Coronary artery (tissue), 2 donors: ENCODE measurements around the gene MAGI2.

Experiments
- DNase-seq: peaks from one replicate; pipeline ENCODE4 v3.0.0-alpha.2; 2017; ENCODE audit warnings: low spot score
- H3K27ac ChIP-seq, 2 donors: fragments of 200-600 bp; sonication (generic); one replicate each; pipeline ENCODE4 v1.5.1; 2016 to 2019
- H3K4me3 ChIP-seq: fragments of 200-600 bp; sonication (generic); 2 replicates; pipeline ENCODE4 v1.5.1; 2016; ENCODE audit warnings: mild to moderate bottlenecking, moderate library complexity
- TF ChIP-seq, protein P1 (sequence below): fragments of 200-600 bp; sonication (generic); IDR thresholded peaks from one replicate; pipeline ENCODE4 v1.5.1; 2019; ENCODE audit warnings: antibody characterized with exemption

MAGI2 gene

DNA sequence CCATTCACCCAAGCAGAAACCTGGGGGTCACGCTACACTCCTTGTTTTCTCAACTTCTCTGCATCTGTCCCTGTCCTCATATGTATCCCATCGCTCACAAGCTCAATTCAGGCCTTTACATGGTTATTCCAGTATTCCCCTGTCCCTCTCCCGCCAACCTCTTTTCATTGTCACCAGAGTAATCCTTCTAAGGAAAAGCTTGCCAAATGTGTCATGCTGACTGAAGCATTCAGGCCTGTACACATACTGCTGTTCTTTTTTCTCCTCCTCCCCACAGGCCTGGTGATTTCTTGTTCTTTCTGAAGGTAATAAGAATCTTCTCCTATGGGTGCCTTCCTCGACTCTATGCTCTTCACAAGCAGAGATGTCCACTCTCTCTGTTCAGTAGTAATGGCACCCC lies 1372.7 kb downstream of the MAGI2 start:
- no peak overlapping the region for H3K4me3 ChIP-seq
- no peak overlapping the region for H3K27ac ChIP-seq
- TF ChIP-seq, protein P1, sequence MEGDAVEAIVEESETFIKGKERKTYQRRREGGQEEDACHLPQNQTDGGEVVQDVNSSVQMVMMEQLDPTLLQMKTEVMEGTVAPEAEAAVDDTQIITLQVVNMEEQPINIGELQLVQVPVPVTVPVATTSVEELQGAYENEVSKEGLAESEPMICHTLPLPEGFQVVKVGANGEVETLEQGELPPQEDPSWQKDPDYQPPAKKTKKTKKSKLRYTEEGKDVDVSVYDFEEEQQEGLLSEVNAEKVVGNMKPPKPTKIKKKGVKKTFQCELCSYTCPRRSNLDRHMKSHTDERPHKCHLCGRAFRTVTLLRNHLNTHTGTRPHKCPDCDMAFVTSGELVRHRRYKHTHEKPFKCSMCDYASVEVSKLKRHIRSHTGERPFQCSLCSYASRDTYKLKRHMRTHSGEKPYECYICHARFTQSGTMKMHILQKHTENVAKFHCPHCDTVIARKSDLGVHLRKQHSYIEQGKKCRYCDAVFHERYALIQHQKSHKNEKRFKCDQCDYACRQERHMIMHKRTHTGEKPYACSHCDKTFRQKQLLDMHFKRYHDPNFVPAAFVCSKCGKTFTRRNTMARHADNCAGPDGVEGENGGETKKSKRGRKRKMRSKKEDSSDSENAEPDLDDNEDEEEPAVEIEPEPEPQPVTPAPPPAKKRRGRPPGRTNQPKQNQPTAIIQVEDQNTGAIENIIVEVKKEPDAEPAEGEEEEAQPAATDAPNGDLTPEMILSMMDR = no peak
- no peak for DNase-seq

- Histone ChIP-seq H3K4me3 (no peak overlapping the region), H3K27ac (no peak overlapping the region)
- TF ChIP-seq, protein P1 = no peak
- no peak for DNase-seq
Measured at GRCh38 chr7:78080241-78080640, 1373.2 kb downstream of the MAGI2 start.

DNA sequence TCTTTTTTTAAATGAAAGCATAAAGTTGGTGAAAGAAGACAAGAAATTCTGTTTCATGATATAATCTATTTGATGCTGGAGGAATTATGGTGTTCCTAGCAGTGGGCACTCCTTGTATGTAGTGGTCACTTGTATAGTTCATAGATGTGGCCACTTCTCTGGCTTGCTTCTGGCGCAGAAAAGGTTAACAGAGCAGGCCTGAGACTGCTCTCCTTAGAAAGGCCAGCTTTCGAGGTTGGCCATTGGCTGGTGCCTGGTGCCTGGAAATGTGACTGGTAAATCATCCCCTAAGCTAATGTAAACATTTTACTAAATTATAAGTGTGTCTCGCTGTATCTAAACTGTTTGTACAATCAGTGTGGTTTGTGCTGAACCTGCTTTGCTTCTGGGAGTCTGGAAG lies 1378.8 kb downstream of the MAGI2 start:
- no peak for DNase-seq
- Histone ChIP-seq H3K4me3 (no peak overlapping the region), H3K27ac (no peak overlapping the region)
- TF ChIP-seq, protein P1 = no peak

DNA sequence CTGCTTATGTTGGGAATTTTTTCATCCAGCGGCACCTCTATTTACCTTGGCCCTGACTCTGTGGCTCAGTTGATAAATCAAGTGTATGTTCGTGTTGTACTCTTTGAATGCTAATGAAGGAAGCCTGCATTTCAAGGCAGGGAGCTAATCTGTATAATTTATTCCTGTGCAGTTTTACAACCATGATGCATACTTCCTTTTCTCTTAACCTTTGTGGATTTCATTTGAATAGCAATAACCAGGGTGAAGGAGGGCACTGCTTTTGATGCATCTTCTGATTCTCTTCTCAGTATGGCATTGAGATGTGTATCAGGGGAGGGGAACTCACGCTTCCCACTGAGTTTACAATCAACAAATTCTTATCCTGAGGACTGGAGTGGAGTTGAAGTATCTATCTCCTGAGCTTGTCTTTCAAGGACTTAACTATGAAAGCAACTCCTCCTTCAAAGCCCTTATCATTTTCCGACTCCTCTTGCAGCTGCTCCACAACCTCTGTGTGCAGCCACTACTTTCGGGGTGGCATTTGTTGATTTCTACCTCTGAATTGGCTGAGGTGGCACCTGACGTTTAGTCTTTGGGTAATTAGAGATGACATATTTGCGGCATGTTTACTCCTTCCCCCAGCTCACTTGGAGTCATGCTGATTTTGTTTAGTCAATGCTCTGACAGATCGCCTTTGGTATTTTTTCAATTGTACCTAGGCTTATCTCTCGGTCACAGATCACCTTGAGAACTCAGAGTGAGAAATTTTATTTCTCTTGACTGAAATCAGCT lies 1379.7 kb downstream of the MAGI2 start:
- TF ChIP-seq, protein P1 = no peak
- H3K4me3 ChIP-seq = no peak overlapping the region
- DNase-seq = no peak
- no peak overlapping the region for H3K27ac ChIP-seq

GRCh38 chr7:78072201-78072590 lies 1381.3 kb downstream of the MAGI2 start:
- no peak for DNase-seq
- Histone ChIP-seq H3K4me3 (no peak overlapping the region), H3K27ac (no peak overlapping the region)
- TF ChIP-seq, protein P1 = no peak

- no peak overlapping the region for H3K4me3 ChIP-seq
- H3K27ac ChIP-seq = no peak overlapping the region
- DNase-seq = no peak
- TF ChIP-seq, protein P1 = no peak
Measured at GRCh38 chr7:78071491-78072200, 1381.8 kb downstream of the MAGI2 start.

DNA sequence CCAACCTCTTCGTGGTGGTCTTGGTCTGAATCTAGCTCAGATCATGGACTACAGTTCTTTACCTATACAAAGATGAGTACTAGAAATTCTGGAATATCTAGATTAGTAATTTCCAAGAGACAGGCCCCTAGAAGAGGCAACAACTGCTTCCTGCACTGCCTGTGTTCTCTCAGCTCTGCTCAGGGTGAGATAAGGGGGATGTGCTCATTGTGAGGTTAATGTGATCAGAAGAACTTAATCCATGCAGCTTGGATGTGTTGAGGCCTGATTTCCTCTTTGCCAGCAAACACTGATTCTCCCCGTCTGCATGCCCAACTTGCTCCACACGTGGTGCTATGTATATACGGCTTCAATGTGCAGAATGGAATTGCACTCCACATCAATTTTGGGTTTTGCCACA lies 1386.9 kb downstream of the MAGI2 start:
- DNase-seq = no peak
- TF ChIP-seq, protein P1 = no peak

More for the DNA sequence above, 1386.9 kb downstream of the MAGI2 start:
- Histone ChIP-seq H3K4me3 (no peak overlapping the region), H3K27ac (no peak overlapping the region)
